Right atrium auricular region (tissue), 2 donors: ENCODE data around the gene YBEY. TPM values are rescaled to one million over a fixed set of nuclear protein-coding genes. Genes with fewer than 3 reads are reported as not detected.

ENCODE experiments used
- DNase-seq: peaks from one replicate; pipeline ENCODE4 v3.0.0-alpha.2; 2019; ENCODE audit warnings: low spot score
- H3K27ac ChIP-seq, 2 donors: fragments of 200-600 bp; sonication (generic); 1 replicate in 1 of 2; 2 replicates in 1 of 2; pipeline ENCODE4 v1.5.1; 2016 to 2019
- H3K27me3 ChIP-seq, 2 donors: fragments of 200-600 bp; sonication (generic); one replicate each; pipeline versions ENCODE4 v1.5.1 to v1.6.0; 2017 to 2019
- H3K36me3 ChIP-seq: fragments of 200-600 bp; sonication (generic); one replicate; pipeline ENCODE4 v1.5.1; 2016
- H3K4me1 ChIP-seq, 2 donors: fragments of 200-600 bp; sonication (generic); one replicate each; pipeline versions ENCODE4 v1.5.1 to v1.6.0; 2017 to 2019
- H3K4me3 ChIP-seq, 2 donors: fragments of 200-600 bp; sonication (generic); 1 replicate in 1 of 2; 2 replicates in 1 of 2; pipeline ENCODE4 v1.5.1; 2017 to 2019; ENCODE audit warnings: mild to moderate bottlenecking in 1 of 2, moderate library complexity in 1 of 2
- H3K9me3 ChIP-seq, 2 donors: fragments of 200-600 bp; sonication (generic); one replicate each; pipeline ENCODE4 v1.5.1; 2019
- total RNA-seq, 2 donors: library from RNA; depleted of rRNA; stranded (reverse); fragments of >200 nt; gene quantifications; one replicate each; pipeline ENCODE4 v1.1.0, GENCODE V29; 2016
- TF ChIP-seq, protein P1 (sequence below), 2 donors: fragments of 200-600 bp; sonication (generic); IDR thresholded peaks; one replicate each; pipeline ENCODE4 v1.5.1; 2019; ENCODE audit warnings: antibody characterized with exemption in 2 of 2

Gene YBEY
- total RNA-seq, 2 donors from 2014 or later: 11.0 to 22.1 TPM

- DNase-seq: no peak
- no peaks in the 10 kb centered on the region for H3K4me1 ChIP-seq
- peak overlapping the region in 1 of 2 donors; percentile 8 for H3K27ac ChIP-seq
- H3K27me3 ChIP-seq: no peaks in the 10 kb centered on the region
- peaks cover 50% of the 10 kb centered on the region for H3K36me3 ChIP-seq
- no peak overlapping the region for H3K4me3 ChIP-seq
- H3K9me3 ChIP-seq: no peaks in the 10 kb centered on the region
- TF ChIP-seq, protein P1, sequence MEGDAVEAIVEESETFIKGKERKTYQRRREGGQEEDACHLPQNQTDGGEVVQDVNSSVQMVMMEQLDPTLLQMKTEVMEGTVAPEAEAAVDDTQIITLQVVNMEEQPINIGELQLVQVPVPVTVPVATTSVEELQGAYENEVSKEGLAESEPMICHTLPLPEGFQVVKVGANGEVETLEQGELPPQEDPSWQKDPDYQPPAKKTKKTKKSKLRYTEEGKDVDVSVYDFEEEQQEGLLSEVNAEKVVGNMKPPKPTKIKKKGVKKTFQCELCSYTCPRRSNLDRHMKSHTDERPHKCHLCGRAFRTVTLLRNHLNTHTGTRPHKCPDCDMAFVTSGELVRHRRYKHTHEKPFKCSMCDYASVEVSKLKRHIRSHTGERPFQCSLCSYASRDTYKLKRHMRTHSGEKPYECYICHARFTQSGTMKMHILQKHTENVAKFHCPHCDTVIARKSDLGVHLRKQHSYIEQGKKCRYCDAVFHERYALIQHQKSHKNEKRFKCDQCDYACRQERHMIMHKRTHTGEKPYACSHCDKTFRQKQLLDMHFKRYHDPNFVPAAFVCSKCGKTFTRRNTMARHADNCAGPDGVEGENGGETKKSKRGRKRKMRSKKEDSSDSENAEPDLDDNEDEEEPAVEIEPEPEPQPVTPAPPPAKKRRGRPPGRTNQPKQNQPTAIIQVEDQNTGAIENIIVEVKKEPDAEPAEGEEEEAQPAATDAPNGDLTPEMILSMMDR (IDR thresholded peaks at IDR 0.05): no peak
These were observed 60.4 kb downstream of the YBEY start for GRCh38 chr21:46346296-46347202.

GRCh38 chr21:46347203-46347550 lies 61.0 kb downstream of the YBEY start:
- DNase-seq: no peak

More at GRCh38 chr21:46347203-46347550, 61.0 kb downstream of the YBEY start:
- Histone ChIP-seq H3K9me3 (no peaks in the 10 kb centered on the region), H3K4me1 (no peaks in the 10 kb centered on the region), H3K27ac (peak overlapping the region in 1 of 2 donors; percentile 8), H3K36me3 (peaks cover 56% of the 10 kb centered on the region), H3K27me3 (no peaks in the 10 kb centered on the region), H3K4me3 (no peak overlapping the region)
- TF ChIP-seq, protein P1 (IDR thresholded peaks at IDR 0.05): no peak

Other genes with a start within 250 kb of the YBEY start
- 100 to 1,000 TPM; 249 to 252 TPM for gene COL6A2, start 188.2 kb upstream of the YBEY start, total RNA-seq
- gene FTCD, start 130.8 kb upstream of the YBEY start, total RNA-seq: under 1 TPM in 1 of 2 donors, not detected in 1; 0.24 TPM
- gene SPATC1L, start 101.9 kb upstream of the YBEY start, total RNA-seq: 10 to 100 TPM in 1 of 2 donors, 1 to 10 TPM in 1; 8.7 to 12.5 TPM
- gene LSS, start 57.6 kb upstream of the YBEY start, total RNA-seq: 10 to 100 TPM; 31.4 to 36.6 TPM
- 10 to 100 TPM; 35.7 to 45.4 TPM for gene MCM3AP, start 731 bp upstream of the YBEY start, total RNA-seq
- under 1 TPM; 0.31 to 0.74 TPM for gene C21orf58, start 37.5 kb downstream of the YBEY start, total RNA-seq
- gene PCNT, start 37.8 kb downstream of the YBEY start, total RNA-seq: 10 to 100 TPM; 31.7 to 40.3 TPM
- 10 to 100 TPM; 18.1 to 25.9 TPM for gene DIP2A, start 172.5 kb downstream of the YBEY start, total RNA-seq